H54 (cell line): Measurements from ENCODE around the gene TMEM97.

Experiments
- DNase-seq: peaks from one replicate; pipeline ENCODE4 v3.0.0; 2011; ENCODE audit warnings: low spot score, mixed read lengths; ENCODE audit not compliant: insufficient read length
- FAIRE-seq: peaks from 3 replicates; lab custom pipeline; 2011; peaks lifted over from hg19 to GRCh38; lab: Jason Lieb, UNC
- POLR2A ChIP-seq: IDR thresholded peaks from 2 replicates; pipeline ENCODE4 v1.6.1; 2011; ENCODE audit warnings: low read depth, mild to moderate bottlenecking, low read length

The TMEM97 gene

DNA sequence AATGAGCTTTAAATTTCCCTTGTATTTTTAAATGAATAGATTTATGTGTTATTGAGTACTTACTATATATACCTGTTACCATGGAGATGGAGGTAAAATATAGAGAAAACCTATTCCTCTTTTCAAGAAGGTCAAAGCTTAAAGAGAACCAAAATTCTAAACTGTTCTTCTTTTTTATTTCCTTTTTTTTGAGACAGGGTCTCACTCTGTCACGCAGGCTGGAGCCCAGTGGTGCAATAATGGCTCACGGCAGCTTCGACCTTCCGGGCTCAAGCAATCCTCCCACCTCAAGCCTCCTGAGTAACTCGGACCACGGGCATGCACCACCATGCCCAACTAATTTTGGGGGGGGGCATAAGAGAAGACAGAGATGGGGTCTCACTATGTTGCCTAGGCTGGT is 25.0 kb upstream of the TMEM97 start:
- no peak for TF ChIP-seq POLR2A
- no peak for DNase-seq

DNA sequence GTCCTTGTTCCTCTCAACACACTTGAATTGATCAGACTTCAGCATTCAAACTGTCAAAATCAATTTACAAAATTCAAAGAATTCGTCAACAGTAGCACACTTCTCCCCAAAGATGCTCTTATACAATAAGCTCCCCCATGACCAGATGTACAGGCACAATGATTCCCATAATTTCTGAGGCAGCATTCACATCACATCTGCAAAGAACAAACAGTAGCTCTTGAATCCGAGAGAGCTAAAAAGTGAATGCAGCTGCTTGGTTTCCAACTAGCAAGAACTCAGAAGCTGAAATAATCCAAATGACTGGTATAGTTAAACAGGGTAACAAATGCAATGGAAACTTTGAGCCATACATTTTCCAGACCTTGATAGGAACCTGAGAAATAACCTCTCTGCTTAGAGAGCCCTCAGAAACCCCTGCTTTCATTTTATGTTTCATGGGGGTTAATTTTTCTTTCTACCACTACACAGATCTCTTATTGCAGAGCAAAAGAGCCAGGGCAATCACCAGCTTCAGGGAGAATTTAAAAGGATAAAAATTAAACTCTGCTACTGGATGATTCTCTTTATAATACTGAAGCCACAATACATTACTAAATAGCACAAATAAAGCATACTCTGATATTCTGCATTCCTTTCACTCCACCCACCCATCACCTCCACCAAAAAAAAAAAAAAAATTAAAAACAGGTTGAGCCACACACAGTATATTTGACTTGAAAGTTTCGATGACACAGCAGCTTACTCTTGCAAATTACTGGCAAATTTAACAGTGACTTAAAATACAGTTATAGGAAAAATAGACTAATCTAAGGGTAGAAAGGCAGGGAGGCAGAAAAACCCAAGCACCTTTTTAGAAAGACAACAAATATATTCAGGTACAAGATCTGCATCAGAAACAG is 23.1 kb upstream of the TMEM97 start:
- FAIRE-seq: no peak
- DNase-seq: no peak
- no peak for TF ChIP-seq POLR2A

More for the DNA sequence above, 25.0 kb upstream of the TMEM97 start:
- FAIRE-seq: no peak

DNA sequence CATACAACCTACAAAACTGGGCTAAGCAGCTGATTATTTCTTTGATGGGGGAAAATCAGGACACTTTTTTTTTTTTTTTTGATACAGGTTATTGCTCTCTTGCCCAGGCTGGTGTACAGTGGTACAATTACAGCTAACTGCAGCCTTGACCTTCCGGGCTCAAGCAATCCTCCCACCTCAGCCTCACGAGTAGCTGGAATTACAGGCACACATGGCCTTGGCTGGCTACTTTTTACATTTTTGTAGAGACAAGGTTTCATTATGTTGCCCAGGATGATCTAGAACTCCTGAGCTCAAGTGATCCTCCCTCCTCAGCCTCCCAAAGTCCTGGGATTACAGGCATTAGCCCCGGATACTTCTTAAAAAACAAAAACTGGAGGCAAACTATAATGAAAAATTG is 20.6 kb upstream of the TMEM97 start:
- TF ChIP-seq POLR2A: no peak
- FAIRE-seq (no peak), DNase-seq (no peak)

DNA sequence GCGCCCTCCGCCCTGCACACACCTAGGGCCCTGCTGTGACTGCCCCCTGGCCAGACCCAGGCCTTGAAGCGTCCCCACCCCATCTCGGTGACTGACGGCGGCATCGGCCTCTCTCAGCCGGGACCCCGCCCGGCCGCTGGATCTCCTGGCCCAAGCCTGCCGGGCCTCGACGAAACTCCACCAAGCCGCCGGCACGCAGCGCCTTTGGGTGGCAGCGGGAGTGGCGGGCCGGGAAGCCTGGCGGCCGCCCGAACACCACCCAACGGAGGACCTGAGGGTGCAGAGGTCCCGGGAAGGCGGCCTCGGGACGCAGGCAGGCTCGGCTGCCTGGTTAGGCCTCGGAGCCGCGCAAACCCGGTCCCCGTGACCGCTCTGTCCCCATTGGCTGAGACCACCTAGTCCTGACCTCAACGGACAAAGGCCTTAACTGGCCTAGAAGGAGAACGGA is 12.0 kb upstream of the TMEM97 start:
- FAIRE-seq (no peak), DNase-seq (no peak)
- TF ChIP-seq POLR2A: no peak

DNA sequence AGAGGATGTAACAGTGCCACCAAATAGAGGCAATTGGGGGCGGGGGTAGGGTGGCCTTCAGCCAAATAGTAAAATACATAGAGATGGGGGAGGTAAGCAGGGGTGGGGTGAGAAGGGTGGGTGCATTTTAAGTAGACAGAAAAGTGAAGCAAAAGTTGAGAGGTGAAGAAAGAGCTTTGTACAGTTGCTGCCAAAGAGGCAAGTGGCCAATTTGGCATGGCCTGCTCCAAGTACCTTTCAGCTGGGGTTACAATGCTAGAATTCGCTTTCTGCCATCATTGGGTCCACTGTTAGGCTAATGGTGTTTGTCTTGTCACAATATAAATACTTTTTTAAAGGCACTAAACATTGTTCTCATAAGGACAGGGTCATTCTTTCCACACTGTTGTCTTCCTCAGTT is 5.2 kb upstream of the TMEM97 start:
- no peak for DNase-seq
- no peak for FAIRE-seq

DNA sequence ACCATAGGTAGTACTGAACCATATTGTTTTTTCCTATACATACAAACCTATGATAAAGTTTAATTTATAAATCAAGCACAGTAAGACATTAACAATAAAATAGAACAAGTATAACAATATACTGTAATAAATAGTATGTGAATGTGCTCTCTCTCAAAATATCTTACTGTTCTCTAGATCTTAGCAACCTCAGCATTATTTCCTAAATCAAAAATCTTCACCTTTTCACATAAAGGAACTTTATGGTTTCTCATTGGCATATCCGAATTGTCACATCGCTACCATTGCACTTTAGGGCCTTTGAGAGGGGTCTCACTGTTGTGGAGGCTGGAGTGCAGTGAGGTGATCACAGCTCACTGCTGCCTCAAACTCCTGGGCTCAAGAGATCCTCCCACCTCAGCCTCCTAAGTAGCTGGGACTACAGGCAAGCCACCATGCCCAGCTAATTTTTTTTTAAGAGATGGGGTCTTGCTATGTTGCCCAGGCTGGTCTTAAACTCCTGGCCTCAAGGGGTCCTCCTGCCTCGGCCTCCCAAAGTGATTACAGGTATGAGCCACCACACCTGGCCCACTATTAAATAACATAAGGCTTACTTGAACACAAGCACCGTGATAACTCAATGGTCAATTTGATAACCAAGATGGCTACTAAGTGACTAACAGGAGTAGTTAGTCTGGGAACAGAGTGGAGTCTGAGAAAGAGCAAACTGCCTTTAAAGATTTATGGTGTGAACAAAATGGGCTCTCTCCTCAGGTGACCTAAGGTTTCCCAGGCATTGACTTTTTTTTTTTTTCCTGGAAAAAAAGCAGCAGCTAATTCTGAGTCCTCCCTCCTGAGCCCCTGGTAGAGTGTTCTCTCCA is 2.9 kb upstream of the TMEM97 start:
- FAIRE-seq (no peak), DNase-seq (no peak)
- TF ChIP-seq POLR2A: no peak

More for the DNA sequence above, 5.2 kb upstream of the TMEM97 start:
- no peak for TF ChIP-seq POLR2A

DNA sequence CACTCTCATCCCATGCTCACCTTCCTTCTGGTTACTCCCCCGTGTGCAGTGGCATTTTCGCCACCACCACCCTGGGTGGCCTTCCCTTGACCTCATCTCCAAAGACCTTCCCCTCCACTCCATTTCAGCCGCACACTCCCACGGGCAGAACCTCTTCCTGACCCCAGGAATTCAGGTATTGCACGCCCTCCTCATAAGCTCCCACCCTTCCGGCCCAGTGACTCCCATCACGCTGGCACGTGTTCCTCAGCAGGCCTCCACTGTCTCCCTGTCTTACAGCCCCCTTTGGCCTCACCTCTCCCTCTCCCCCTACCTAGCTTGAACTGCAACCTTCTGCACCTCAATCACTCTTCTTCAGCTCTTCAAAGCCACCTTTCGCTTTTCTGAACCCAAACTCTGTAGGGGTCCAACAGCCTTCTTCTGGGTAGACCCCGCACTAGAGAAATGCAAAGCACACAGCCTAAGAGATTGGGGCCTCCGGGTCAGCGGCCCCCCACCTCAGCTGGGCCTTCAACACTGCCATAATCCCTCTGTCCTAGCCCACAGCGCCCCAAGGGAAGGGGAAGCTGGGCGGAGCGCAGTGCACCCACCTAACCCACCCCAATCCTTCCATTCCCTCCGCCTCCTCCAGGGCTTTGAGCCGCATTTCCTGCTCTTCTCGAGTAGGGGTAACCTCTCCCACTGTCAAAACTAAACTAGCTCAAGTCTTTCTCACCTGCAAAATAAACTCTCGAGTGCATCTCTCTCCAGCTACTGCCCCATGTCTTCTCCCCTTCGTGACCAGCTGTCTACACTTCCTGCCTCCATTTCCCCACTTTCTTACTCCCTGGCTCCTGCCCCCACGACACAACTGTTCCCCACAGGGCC is 1.7 kb upstream of the TMEM97 start:
- no peak for DNase-seq
- TF ChIP-seq POLR2A: no peak
- FAIRE-seq: no peak

DNA sequence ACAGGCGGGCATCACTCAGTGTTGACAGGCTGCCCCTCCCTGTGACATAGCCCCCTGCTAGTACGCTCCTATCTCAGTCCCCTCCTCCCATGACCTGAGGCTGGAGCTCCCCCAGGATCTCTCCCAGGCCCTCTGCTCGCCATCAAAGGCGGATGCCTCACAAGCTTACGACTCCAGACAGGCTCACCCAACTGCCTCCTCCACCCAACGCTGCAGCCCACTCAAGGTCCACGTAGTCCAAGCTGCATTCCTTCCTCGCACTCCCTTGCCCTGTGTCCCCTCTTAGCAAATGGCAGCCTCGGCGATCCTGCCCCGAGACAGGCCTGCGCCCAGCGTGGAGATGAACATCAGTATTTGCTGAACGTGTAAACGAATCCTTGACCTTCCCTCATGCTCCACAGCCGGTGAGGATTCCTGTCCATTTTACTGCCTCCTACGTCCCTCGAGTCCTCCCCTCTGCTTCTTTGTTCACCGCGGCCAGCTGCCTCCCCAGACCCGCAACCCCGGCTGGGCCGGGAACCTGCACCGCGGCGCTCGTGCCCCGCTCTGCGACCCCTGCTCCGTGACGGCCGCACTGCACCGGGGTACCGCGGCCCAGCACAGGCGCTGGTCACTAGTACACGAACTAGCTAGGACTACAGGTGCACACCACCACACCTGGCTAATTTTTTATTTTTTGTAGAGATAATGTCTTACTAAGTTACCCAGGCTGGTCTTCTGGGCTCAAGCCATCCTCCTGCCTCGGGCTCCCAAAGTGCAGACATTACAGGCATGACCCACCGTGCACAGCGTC is 838 bp upstream of the TMEM97 start:
- DNase-seq (no peak), FAIRE-seq (no peak)
- no peak for TF ChIP-seq POLR2A

DNA sequence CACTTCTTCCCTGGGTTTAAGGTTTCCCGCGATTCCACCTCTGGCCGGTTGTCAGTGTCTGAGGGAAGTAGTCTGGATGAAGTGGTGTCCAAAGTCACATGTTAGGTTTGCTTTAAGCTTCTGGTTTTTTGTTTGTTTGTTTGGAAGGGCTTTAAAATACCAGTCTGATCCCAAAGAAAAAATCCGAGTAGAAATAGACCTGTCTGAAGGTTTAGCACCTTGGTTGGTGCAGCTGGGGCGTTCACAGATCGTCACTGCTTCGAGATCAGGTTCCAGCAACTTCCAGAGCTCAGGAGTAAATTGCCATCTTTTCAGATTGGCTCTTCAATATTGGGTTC is 567 bp downstream of the TMEM97 start:
- no peak for FAIRE-seq
- no peak for TF ChIP-seq POLR2A

DNA sequence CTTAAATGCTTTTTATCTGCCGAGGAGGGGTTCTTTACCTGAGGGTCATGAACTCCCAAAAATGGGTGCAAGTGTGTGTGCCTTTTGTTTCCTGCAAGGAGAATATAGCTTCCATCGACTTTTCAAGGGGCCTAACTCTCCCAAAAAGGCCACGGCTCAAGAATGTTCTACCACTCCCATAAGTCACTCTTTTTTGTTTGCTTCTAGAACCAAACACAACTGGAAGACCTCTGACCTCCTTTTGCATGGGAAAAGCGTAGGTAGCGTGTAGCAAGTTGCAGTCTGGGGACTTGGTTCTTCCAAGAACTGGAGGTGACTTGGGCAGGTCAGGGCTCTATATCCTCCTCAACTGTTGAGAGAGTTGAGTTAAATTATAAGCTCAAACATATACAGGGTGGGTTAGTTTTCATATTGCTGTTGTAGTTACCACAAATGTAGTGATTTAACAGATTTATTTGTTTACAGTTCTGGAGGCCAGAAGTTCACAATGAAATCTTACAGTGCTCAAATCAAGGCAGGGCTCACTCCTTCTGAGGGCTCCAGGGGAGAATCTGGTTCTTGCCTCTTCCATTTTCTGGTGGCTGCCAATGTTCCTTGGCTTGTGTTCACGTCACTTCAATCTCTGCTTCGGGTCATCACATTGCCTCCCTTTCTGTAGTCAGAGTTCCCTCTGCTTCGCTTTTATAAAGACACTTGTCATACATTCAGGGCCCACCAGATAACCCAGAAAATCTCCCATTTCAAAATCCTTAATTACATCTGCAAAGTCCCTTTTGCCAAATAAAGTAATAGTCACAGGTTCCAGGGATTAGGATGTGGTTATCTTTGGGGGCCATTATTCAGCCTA is 1.4 kb downstream of the TMEM97 start:
- FAIRE-seq (no peak), DNase-seq (no peak)
- TF ChIP-seq POLR2A: no peak

More for the DNA sequence above, 567 bp downstream of the TMEM97 start:
- DNase-seq: no peak

DNA sequence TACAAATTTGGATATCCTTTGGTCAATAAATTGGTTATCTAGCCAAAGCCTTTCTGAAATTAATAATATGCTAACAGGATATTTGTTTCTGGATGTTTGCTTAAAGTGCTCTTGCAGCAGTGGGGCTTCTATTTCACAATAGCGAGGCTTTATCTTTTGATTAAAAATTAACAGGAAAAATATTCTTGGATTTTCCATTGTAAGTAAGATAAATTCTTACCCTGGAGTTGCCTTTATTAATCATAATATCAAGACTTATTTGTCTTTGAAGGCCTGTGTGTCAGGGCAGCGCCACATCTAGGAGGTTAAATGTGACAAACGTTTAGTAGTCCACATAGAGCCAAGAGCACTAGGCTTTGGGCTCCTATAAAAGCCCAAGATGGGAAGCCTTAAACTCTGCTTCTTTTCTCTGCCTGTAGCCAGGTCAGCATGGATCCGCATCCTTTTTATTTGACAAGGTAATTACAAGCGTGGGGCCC is 5.3 kb downstream of the TMEM97 start:
- no peak for FAIRE-seq

DNA sequence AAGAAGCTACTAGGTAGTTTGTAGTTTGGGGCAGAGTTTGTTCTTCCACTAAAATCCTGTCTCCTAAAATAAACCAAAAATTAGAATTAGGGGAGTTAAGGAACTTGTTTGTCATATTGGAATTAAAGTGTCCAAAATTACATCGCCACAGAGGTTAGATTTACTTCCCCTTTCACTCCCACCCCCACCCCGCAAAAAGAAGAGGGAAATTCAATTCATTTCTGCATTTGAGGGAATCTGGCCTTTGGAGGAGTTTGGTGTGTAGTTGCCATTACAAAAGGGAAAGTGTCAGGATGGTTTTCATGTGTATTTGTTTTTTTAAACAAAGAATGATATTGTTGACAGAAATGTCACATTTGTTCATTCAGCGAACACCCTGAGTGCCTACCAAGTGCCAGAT is 5.8 kb downstream of the TMEM97 start:
- no peak for DNase-seq
- no peak for TF ChIP-seq POLR2A
- no peak for FAIRE-seq

More for the DNA sequence above, 5.3 kb downstream of the TMEM97 start:
- no peak for DNase-seq
- TF ChIP-seq POLR2A: no peak
